AG09319 (cell line): Measurements from ENCODE around the gene SSUH2.

Experiments
- DNase-seq: peaks from one replicate; pipeline ENCODE4 v3.0.0-alpha.2; 2010; ENCODE audit warnings: low read depth; ENCODE audit errors: extremely low read depth
- CTCF ChIP-seq: IDR thresholded peaks from 2 replicates; pipeline ENCODE4 v1.5.1; 2011; ENCODE audit warnings: low read depth, mild to moderate bottlenecking, inconsistent platforms, low read length, moderate library complexity

Gene SSUH2

GRCh38 chr3:8653800-8654408 lies 9.3 kb upstream of the SSUH2 start:
- no peak for TF ChIP-seq CTCF
- no peak for DNase-seq

- DNase-seq = no peak
- TF ChIP-seq CTCF = no peak
Measured at GRCh38 chr3:8652324-8652987, 7.9 kb upstream of the SSUH2 start.

- no peak for TF ChIP-seq CTCF
Measured at GRCh38 chr3:8651418-8652323, 7.1 kb upstream of the SSUH2 start.

GRCh38 chr3:8650583-8651416 lies 6.2 kb upstream of the SSUH2 start:
- TF ChIP-seq CTCF = no peak
- no peak for DNase-seq

More at GRCh38 chr3:8651418-8652323, 7.1 kb upstream of the SSUH2 start:
- no peak for DNase-seq

- no peak for DNase-seq
- no peak for TF ChIP-seq CTCF
Measured at GRCh38 chr3:8649757-8650156, 5.2 kb upstream of the SSUH2 start.

GRCh38 chr3:8648909-8649741 lies 4.5 kb upstream of the SSUH2 start:
- DNase-seq = no peak
- no peak for TF ChIP-seq CTCF
